Breast epithelium (tissue), 4 donors: ENCODE data around the gene RNF123. TPM values are rescaled to one million over a fixed set of nuclear protein-coding genes. Genes with fewer than 3 reads are reported as not detected.

ENCODE experiments used
- DNase-seq, 2 donors: peaks; one replicate each; pipeline ENCODE4 v3.0.0-alpha.2; 2019; ENCODE audit warnings: low spot score in 2 of 2
- H3K27ac ChIP-seq, 2 donors: fragments of 200-600 bp; sonication (generic) in 1 of 2; one replicate each; pipeline ENCODE4 v1.5.1; 2016 to 2019; ENCODE audit warnings: mild to moderate bottlenecking in 1 of 2
- H3K27me3 ChIP-seq, 2 donors: fragments of 200-600 bp; sonication (generic) in 1 of 2; one replicate each; pipeline versions ENCODE4 v1.5.1 to v1.6.0; 2017 to 2019; ENCODE audit warnings: control low read depth in 1 of 2, mild to moderate bottlenecking in 1 of 2
- H3K36me3 ChIP-seq: fragments of 200-600 bp; one replicate; pipeline ENCODE4 v1.5.1; 2019
- H3K4me1 ChIP-seq, 2 donors: fragments of 200-600 bp; sonication (generic); one replicate each; pipeline ENCODE4 v1.5.1; 2016 to 2019; ENCODE audit warnings: control low read depth in 1 of 2
- H3K4me3 ChIP-seq, 3 donors: fragments of 200-600 bp; sonication (generic); 1 replicate in 2 of 3; 2 replicates in 1 of 3; pipeline ENCODE4 v1.5.1; 2016 to 2019; ENCODE audit warnings: mild to moderate bottlenecking in 3 of 3, moderate library complexity in 2 of 3
- H3K9me3 ChIP-seq, 2 donors: fragments of 200-600 bp; sonication (generic) in 1 of 2; one replicate each; pipeline ENCODE4 v1.5.1; 2016 to 2019; ENCODE audit warnings: control low read depth in 1 of 2
- CTCF ChIP-seq, 3 donors: fragments of 450-650 bp; IDR thresholded peaks; one replicate each; pipeline ENCODE4 v1.5.1; 2016 to 2017; ENCODE audit warnings: antibody characterized with exemption in 3 of 3, mild to moderate bottlenecking in 3 of 3, moderate library complexity in 3 of 3
- POLR2A ChIP-seq: fragments of 450-650 bp; IDR thresholded peaks from one replicate; pipeline ENCODE4 v1.6.1; 2016; ENCODE audit warnings: antibody characterized with exemption, mild to moderate bottlenecking, moderate library complexity
- POLR2AphosphoS5 ChIP-seq, 3 donors: sonication (generic); formaldehyde crosslinking; IDR thresholded peaks; one replicate each; pipeline ENCODE4 v1.6.1; 2017; ENCODE audit warnings: antibody characterized with exemption in 3 of 3
- intact Hi-C: fragments of 100-400 bp; cut with DNase I; formaldehyde crosslinking; loops from one replicate; pipeline ENCODE4 v1.15.1; 2023; ENCODE audit warnings: low total_unique reads
- total RNA-seq, 3 donors: library from RNA; depleted of rRNA; stranded (reverse); fragments of >200 nt; gene quantifications; one replicate each; pipeline ENCODE4 v1.1.0, GENCODE V29; 2016

The RNF123 gene
- total RNA-seq, 3 donors from 2014 or later, result 22.1 to 29.8 (median 26.2) TPM

- Histone ChIP-seq H3K27me3 (no peaks in the 10 kb centered on the region), H3K4me3 (no peak overlapping the region), H3K36me3 (no peaks in the 10 kb centered on the region), H3K27ac (no peak overlapping the region), H3K4me1 (peaks cover 0 to 5% of the 10 kb centered on the region in 2 donors), H3K9me3 (no peaks in the 10 kb centered on the region)
- TF ChIP-seq CTCF (IDR thresholded peaks at IDR 0.05) (no peak), POLR2AphosphoS5 (IDR thresholded peaks at IDR 0.05) (no peak), POLR2A (no peak)
- intact Hi-C loops, result no loop called here
- DNase-seq, result no peak
Observed at GRCh38 chr3:49667701-49668413, 21.5 kb upstream of the RNF123 start.

- Histone ChIP-seq H3K27ac (no peak overlapping the region), H3K27me3 (no peaks in the 10 kb centered on the region), H3K36me3 (no peaks in the 10 kb centered on the region), H3K4me3 (no peak overlapping the region), H3K9me3 (no peaks in the 10 kb centered on the region), H3K4me1 (peaks cover 0 to 5% of the 10 kb centered on the region in 2 donors)
- TF ChIP-seq POLR2A, result no peak
- TF ChIP-seq POLR2AphosphoS5 (IDR thresholded peaks at IDR 0.05), result no peak
- TF ChIP-seq CTCF (IDR thresholded peaks at IDR 0.05), result no peak
- DNase-seq, result no peak
- intact Hi-C loops, result no loop called here
Observed at GRCh38 chr3:49668414-49668797, 21.0 kb upstream of the RNF123 start.

GRCh38 chr3:49668861-49669260, 20.5 kb upstream of the RNF123 start:
- no peak for DNase-seq
- intact Hi-C loops, result no loop called here
- Histone ChIP-seq H3K4me3 (no peak overlapping the region), H3K36me3 (no peaks in the 10 kb centered on the region), H3K27me3 (no peaks in the 10 kb centered on the region), H3K9me3 (no peaks in the 10 kb centered on the region), H3K27ac (no peak overlapping the region), H3K4me1 (peaks cover 0 to 5% of the 10 kb centered on the region in 2 donors)
- TF ChIP-seq POLR2AphosphoS5 (IDR thresholded peaks at IDR 0.05), result no peak
- no peak for TF ChIP-seq POLR2A
- TF ChIP-seq CTCF (IDR thresholded peaks at IDR 0.05), result no peak

- H3K9me3 ChIP-seq, result no peaks in the 10 kb centered on the region
- no peak overlapping the region for H3K27ac ChIP-seq
- intact Hi-C loops, result no loop called here
- H3K27me3 ChIP-seq, result no peaks in the 10 kb centered on the region
- TF ChIP-seq POLR2A, result no peak
- no peak for TF ChIP-seq POLR2AphosphoS5 (IDR thresholded peaks at IDR 0.05)
- TF ChIP-seq CTCF (IDR thresholded peaks at IDR 0.05), result no peak
- H3K36me3 ChIP-seq, result no peaks in the 10 kb centered on the region
- no peak for DNase-seq
- H3K4me3 ChIP-seq, result no peak overlapping the region
- H3K4me1 ChIP-seq, result peaks cover 0 to 5% of the 10 kb centered on the region in 2 donors
Observed at GRCh38 chr3:49669352-49669751, 20.0 kb upstream of the RNF123 start.

- DNase-seq, result no peak
- Histone ChIP-seq H3K4me1 (peaks cover 3 to 10% of the 10 kb centered on the region in 2 donors), H3K27ac (no peak overlapping the region), H3K36me3 (no peaks in the 10 kb centered on the region), H3K9me3 (no peaks in the 10 kb centered on the region), H3K27me3 (no peaks in the 10 kb centered on the region), H3K4me3 (no peak overlapping the region)
- TF ChIP-seq CTCF (IDR thresholded peaks at IDR 0.05) (no peak), POLR2A (no peak), POLR2AphosphoS5 (IDR thresholded peaks at IDR 0.05) (no peak)
- intact Hi-C loops, result loop anchor here (5.0 kb wide), 1 partner anchor 134 kb away; no protein-coding TSS in a partner anchor
Observed at GRCh38 chr3:49670940-49671290, 18.4 kb upstream of the RNF123 start.
